HEK293 (cell line): ENCODE measurements around the gene KDR.

ENCODE experiments used
- BCL11A ChIP-seq: fragments of 450-650 bp; formaldehyde crosslinking; IDR thresholded peaks from 2 replicates; pipeline ENCODE4 v1.5.1; 2016; ENCODE audit warnings: low read depth, missing biosample characterization, missing genetic modification characterization
- BCL11B ChIP-seq: fragments of 450-650 bp; formaldehyde crosslinking; IDR thresholded peaks from 2 replicates; pipeline ENCODE4 v1.5.1; 2016; ENCODE audit warnings: low read depth, missing biosample characterization, missing genetic modification characterization
- CTCF ChIP-seq: fragments of 450-650 bp; formaldehyde crosslinking; IDR thresholded peaks from 2 replicates; pipeline ENCODE4 v1.5.1; 2016; ENCODE audit warnings: missing biosample characterization, missing genetic modification characterization
- KLF10 ChIP-seq: fragments of 450-650 bp; IDR thresholded peaks from 2 replicates; pipeline ENCODE4 v1.5.1; 2018; ENCODE audit warnings: missing biosample characterization, mild to moderate bottlenecking, missing genetic modification characterization
- MYNN ChIP-seq: fragments of 450-650 bp; formaldehyde crosslinking; IDR thresholded peaks from 2 replicates; pipeline ENCODE4 v1.5.1; 2016; ENCODE audit warnings: missing biosample characterization, missing genetic modification characterization, borderline replicate concordance
- PRDM10 ChIP-seq: fragments of 450-650 bp; formaldehyde crosslinking; IDR thresholded peaks from 2 replicates; pipeline ENCODE4 v1.5.1; 2016; ENCODE audit warnings: missing biosample characterization, missing genetic modification characterization
- ZEB2 ChIP-seq: fragments of 450-650 bp; formaldehyde crosslinking; IDR thresholded peaks from 2 replicates; pipeline ENCODE4 v1.5.1; 2016; ENCODE audit warnings: missing biosample characterization, missing genetic modification characterization
- ZFP37 ChIP-seq: fragments of 450-650 bp; formaldehyde crosslinking; IDR thresholded peaks from 2 replicates; pipeline ENCODE4 v1.5.1; 2016; ENCODE audit warnings: missing biosample characterization, missing genetic modification characterization
- ZNF114 ChIP-seq: fragments of 450-650 bp; formaldehyde crosslinking; IDR thresholded peaks from 2 replicates; pipeline ENCODE4 v1.5.0; 2017; ENCODE audit warnings: missing biosample characterization, missing genetic modification characterization
- ZNF558 ChIP-seq: fragments of 450-650 bp; formaldehyde crosslinking; IDR thresholded peaks from 2 replicates; pipeline ENCODE4 v1.5.1; 2016; ENCODE audit warnings: missing biosample characterization, missing genetic modification characterization
- ZNF701 ChIP-seq: fragments of 450-650 bp; formaldehyde crosslinking; IDR thresholded peaks from 2 replicates; pipeline ENCODE4 v1.5.1; 2016; ENCODE audit warnings: missing biosample characterization, missing genetic modification characterization
- TF ChIP-seq, protein P1 (sequence below): fragments of 450-650 bp; formaldehyde crosslinking; optimal IDR thresholded peaks from 2 replicates; pipeline ENCODE3; 2016; ENCODE audit warnings: missing biosample characterization, mild to moderate bottlenecking, missing genetic modification characterization

DNA sequence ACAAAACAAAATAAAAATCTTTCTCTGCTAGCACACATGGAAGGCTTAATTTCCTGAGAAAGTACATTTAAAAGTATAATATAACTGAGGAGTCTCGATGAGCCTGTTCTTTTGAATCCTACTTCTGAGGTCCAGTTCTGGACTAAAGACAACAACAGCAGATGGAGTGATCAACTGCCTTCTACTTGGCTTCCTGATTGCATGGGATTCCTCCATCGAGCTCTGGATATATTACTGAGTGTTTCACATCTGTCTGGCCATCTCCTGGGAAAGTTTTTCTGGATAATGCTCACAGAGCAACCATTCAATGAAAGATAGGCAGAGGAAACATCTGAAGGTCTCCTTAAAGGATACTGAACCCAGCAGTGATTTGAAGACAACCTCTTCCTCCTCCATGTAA is 42.6 kb downstream of the KDR start:
- TF ChIP-seq CTCF (no peak), ZFP37 (tag by site-specific recombination) (no peak), PRDM10 (no peak), ZEB2 (tag by site-specific recombination) (no peak), MYNN (tag by site-specific recombination) (no peak), BCL11A (tag by site-specific recombination) (no peak), ZNF701 (tag by site-specific recombination) (no peak), ZNF558 (tag by site-specific recombination) (no peak), ZNF114 (tag by site-specific recombination) (no peak), KLF10 (tag by site-specific recombination) (no peak), BCL11B (no peak)
- TF ChIP-seq, protein P1, sequence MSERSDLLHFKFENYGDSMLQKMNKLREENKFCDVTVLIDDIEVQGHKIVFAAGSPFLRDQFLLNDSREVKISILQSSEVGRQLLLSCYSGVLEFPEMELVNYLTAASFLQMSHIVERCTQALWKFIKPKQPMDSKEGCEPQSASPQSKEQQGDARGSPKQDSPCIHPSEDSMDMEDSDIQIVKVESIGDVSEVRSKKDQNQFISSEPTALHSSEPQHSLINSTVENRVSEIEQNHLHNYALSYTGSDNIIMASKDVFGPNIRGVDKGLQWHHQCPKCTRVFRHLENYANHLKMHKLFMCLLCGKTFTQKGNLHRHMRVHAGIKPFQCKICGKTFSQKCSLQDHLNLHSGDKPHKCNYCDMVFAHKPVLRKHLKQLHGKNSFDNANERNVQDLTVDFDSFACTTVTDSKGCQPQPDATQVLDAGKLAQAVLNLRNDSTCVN (tag by site-specific recombination), result no peak
